ENCODE results near the gene ZGPAT. TPM values are rescaled to one million over a fixed set of nuclear protein-coding genes. Genes with fewer than 3 reads are reported as not detected.

Gene ZGPAT
- total and polyA plus RNA-seq, 2 of the 13 experiments (the other 11 are each of a cell fraction or from before 2014, with no cell fraction given): 23.0 to 41.9 TPM

- 0 out of 2 replicates have a peak, but pooled peaks have one; percentile 93 for TF ChIP-seq ZNF354B (CRISPR knock-in tag; IDR thresholded peaks at IDR 0.05)
- TF ChIP-seq AHR (CRISPR knock-in tag; IDR thresholded peaks at IDR 0.05): peak; percentile 95; the same call in 1 of the 2 replicates
- peak in 1 of 2 experiments; percentile 72; a peak in 2 of 4 replicates for TF ChIP-seq REST (IDR thresholded peaks at IDR 0.05; ENCODE audit: borderline replicate concordance in 1 of 2, low read depth in 1 of 2, low read length in 2 of 2)
- TF ChIP-seq SNAPC2 (CRISPR knock-in tag; IDR thresholded peaks at IDR 0.05): no peak; the same call in 1 of the 2 replicates
- TF ChIP-seq ZNF577 (CRISPR knock-in tag; IDR thresholded peaks at IDR 0.05; ENCODE audit: borderline replicate concordance, low read depth): peak; percentile 98
- TF ChIP-seq ZBTB3 (CRISPR knock-in tag; IDR thresholded peaks at IDR 0.05; ENCODE audit: borderline replicate concordance, low read depth): peak; percentile 83; the same call in 1 of the 2 replicates
- peak; percentile 86; the same call in 1 of the 2 replicates for TF ChIP-seq CERS6 (CRISPR knock-in tag; IDR thresholded peaks at IDR 0.05)
- TF ChIP-seq ZNF782 (CRISPR knock-in tag; IDR thresholded peaks at IDR 0.05; ENCODE audit: borderline replicate concordance): peak; percentile 97
- TF ChIP-seq ISL2 (CRISPR knock-in tag; IDR thresholded peaks at IDR 0.05): peak; percentile 79
- TF ChIP-seq NCOA1 (CRISPR knock-in tag; IDR thresholded peaks at IDR 0.05): no peak
- peak; percentile 70; the same call in 1 of the 2 replicates for TF ChIP-seq TARDBP (CRISPR knock-in tag; IDR thresholded peaks at IDR 0.05)
- TF ChIP-seq ZNF251 (CRISPR knock-in tag; IDR thresholded peaks at IDR 0.05): peak; percentile 75; the same call in 1 of the 2 replicates
- TF ChIP-seq ZNF784 (CRISPR knock-in tag; IDR thresholded peaks at IDR 0.05; ENCODE audit: borderline replicate concordance): peak; percentile 89
- TF ChIP-seq ZNF232 (CRISPR knock-in tag; IDR thresholded peaks at IDR 0.05; ENCODE audit: borderline replicate concordance): peak; percentile 95; the same call in 1 of the 2 replicates
- peak; percentile 28; the same call in 1 of the 2 replicates for TF ChIP-seq ZNF501 (CRISPR knock-in tag; IDR thresholded peaks at IDR 0.05)
- TF ChIP-seq ZNF275 (CRISPR knock-in tag; IDR thresholded peaks at IDR 0.05; ENCODE audit: borderline replicate concordance): 0 out of 2 replicates have a peak, but pooled peaks have one; percentile 27
- TF ChIP-seq ZNF879 (CRISPR knock-in tag; IDR thresholded peaks at IDR 0.05): no peak
- TF ChIP-seq THAP7 (CRISPR knock-in tag; IDR thresholded peaks at IDR 0.05): peak; percentile 72; the same call in 1 of the 2 replicates
- no peak for TF ChIP-seq SNAPC5 (CRISPR knock-in tag; IDR thresholded peaks at IDR 0.05; ENCODE audit: borderline replicate concordance)
- TF ChIP-seq ZNF557 (CRISPR knock-in tag; IDR thresholded peaks at IDR 0.05): peak; percentile 60; the same call in 1 of the 2 replicates
These were observed 30.3 kb downstream of the ZGPAT start (continued) for GRCh38 chr20:63737945-63738686.
